Measurements from ENCODE around the gene HLA-DOA.

Gene HLA-DOA

DNA sequence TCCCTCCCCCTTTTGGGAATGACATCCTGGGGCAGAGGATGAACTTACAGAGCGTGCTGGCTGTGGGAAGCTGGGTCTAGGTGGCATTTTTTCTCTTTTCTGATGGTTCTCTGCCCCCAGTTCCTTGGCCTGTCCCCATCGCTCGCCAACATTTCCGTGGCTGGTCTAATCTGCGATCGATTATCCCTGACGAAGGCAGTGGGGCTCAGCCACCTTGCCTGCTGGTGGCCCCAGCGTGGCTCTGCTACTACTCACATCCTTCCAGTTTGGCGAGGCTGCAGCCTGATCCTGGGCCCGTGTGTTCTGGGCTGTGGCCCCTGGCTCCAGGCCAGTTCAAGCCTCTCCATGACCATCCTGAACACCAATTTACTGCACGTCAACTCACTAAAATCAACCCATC lies 6.4 kb upstream of the HLA-DOA start:
- DNase-seq = no peak

GRCh38 chr6:33014841-33015634 lies 5.6 kb upstream of the HLA-DOA start:
- DNase-seq = peak; percentile 68

DNA sequence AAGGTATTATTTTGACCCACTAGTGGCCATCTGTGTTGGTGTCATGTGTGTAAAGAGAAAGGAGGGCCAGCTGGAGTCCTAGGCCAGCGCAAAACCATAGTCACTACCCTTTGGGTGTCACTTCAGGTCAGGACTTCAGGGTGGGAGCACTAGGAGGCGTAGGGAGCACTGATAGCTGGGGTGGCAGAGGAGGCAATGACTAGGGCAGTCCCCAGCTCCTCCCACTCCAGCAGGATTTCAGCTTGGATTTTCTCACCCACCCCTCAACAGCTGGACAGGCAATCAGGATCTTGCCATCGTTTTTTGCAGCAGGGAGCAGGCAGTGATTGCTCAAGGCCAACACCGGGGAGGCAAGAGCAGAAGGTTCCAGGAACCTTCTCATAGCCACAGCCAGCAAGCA lies 4.2 kb upstream of the HLA-DOA start:
- DNase-seq = no peak

GRCh38 chr6:33010356-33010755 lies 965 bp upstream of the HLA-DOA start:
- DNase-seq = no peak

GRCh38 chr6:33007831-33008400 lies 1.5 kb downstream of the HLA-DOA start:
- DNase-seq = no peak

- no peak for DNase-seq
These were observed 4.5 kb downstream of the HLA-DOA start for GRCh38 chr6:33004940-33005339.

GRCh38 chr6:33001685-33002084 lies 7.7 kb downstream of the HLA-DOA start:
- no peak for DNase-seq

DNA sequence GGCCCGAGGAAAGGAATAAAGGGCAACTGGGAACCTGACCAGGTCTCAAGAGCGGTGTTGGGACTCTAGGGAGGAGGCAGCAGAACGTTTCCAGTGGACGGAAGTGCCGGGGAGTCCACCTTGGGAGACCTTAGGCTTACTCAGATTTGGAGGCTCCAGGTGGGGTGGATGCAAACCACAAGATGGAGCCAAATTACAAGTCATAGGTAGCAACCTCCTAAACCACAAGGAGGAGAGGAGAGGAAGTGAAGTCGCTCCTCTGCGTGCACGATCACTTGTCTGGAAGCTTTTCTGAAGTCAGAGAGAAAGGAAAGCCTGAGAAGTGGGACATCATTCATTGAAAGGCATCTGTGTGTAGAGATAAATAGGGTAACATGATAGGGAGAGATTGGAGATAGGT lies 9.3 kb downstream of the HLA-DOA start:
- DNase-seq = no peak

GRCh38 chr6:32995448-32995847 lies 13.9 kb downstream of the HLA-DOA start:
- DNase-seq = no peak

DNA sequence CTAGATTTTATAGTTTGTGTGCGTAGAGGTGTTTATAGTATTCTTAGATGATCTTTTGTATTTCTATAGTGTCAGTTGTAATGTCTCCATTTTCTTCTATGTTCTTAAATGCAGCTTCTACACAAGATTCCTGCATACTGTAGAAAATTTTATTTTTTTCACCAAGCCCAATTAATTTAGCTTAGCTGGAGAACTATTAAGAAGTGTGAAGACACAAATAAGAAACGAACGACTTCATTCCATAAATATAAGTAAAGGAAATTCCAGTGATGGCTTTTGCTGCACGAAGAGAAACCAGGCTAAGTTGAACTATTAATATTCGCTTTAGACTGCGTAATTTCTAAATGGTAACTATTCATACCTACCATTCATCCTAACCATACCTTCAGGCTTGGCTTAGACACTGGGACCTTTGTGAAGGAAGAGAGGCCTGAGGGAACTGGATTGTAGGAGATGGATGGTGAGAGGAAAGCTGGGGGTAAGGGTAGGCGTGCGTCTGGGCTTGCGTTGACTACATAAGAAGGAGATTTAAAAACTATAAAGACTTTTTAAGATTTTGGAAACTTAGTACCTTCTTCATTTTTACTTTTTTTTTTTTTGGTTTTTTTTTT lies 15.9 kb downstream of the HLA-DOA start:
- no peak for DNase-seq

GRCh38 chr6:32991972-32992371 lies 17.4 kb downstream of the HLA-DOA start:
- no peak for DNase-seq

DNA sequence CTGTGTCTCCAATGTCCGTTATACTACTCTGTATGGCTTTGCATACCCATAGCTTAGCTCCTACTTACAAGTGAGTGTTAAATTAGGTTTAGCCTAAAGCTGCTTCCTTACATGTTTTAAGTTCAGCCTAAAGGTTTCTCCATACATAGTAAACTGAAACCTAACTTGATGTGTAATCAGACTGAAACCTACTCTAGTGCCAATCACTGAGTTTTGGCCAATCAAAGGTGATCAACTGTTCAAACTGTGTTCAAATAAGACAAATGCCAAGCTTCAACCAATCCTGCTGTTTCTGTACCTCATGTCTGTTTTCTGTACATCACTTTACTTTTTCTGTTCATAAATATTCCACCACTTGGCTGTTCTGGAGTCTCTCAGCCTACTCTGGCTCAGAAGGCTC lies 20.0 kb downstream of the HLA-DOA start:
- no peak for DNase-seq

GRCh38 chr6:32984622-32985389 lies 24.6 kb downstream of the HLA-DOA start:
- peak; percentile 93 for DNase-seq

DNA sequence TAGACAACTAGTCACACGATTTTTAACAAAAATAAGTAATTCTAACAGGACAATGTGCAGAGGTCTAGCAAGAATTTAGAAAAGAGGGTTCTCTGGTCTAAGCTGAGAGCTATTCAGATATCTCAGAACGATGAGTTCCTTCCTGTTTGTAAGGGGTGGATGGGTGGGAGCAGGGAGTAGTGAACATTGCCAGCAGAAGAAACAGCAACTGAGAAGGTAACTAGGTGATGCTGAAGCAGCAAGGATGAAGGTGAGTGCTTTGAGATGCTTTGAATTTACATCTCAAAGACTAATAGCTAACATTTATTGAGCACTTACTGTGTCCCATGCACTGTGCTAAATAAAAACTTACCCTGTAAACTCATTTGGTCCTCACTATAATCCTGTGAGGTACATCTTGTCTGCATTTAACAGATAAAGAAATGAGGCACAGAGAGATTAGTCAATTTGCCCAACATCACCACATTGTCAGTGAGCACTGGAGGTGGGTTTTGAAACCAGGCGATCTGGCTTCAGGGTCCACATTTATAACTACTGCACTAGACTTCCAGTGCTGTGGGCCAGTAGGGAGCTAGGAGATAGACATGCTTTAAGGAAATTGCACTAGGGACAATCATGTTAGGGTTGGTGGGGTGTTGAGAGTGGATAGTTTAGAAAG lies 25.3 kb downstream of the HLA-DOA start:
- DNase-seq = no peak

DNA sequence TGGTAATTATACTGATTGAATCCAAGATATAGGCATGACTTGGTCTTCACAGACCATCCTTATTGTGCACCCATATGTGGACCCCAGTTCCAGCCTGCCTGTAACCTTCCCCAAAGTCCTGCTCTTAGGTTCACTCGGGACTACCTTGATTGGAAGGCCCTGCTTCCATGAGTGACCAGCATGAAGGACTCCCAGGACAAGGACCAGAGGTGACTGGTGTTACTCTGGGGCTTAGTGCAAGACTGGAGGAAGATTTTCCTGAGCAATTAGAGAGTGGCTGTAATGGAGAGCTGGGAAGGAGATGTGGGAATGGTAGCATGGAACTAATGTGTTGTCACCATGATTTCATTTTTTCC lies 25.9 kb downstream of the HLA-DOA start:
- no peak for DNase-seq

DNA sequence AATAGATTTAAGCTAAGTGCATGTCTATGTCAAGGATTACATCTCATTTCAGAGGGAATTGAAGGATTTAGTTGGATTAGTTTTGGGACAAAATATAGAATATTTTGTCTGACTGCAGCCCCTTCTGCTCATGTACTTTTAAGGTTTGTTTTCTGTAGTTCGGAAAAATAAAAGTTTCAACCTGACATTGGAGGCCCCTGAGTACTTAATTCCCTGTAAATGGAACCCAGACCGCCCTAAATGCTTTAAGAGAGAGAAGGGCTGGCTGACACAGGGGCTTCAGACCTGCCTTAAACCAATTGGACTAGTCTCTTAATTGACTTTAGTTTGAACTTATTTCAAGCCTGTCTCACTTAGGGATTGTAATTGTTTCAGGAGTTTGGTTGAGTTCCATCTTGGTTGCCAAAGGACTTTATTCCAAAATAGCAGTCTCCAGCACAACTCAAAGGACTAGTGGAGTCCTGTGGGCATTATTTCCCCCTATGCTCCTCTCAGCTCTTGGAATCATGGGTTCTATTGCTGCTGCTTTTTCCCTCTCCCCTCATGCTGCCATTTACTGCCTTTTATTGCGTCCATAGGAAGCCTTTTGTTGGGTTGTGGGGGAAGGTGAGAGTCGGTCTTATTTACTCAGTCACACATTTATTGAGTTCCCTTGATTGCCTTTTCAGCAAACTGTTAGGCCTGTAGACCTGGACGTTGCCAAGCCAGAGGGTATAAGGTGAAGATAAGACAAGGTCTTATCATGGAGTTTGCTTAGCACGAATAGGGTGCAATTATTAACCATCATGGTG lies 26.5 kb downstream of the HLA-DOA start:
- DNase-seq = no peak

- no peak for DNase-seq
These were observed 27.2 kb downstream of the HLA-DOA start for GRCh38 chr6:32982084-32982701.

GRCh38 chr6:32980488-32981038 lies 28.8 kb downstream of the HLA-DOA start:
- DNase-seq = no peak

- no peak for DNase-seq
These were observed 29.5 kb downstream of the HLA-DOA start for GRCh38 chr6:32979720-32980487.

GRCh38 chr6:32977953-32978324 lies 31.5 kb downstream of the HLA-DOA start:
- DNase-seq = no peak

Measured in stimulated activated CD4-positive, alpha-beta T cell treated with anti-CD3 and anti-CD28 coated beads, Interleukin-4, amount 100 ng/mL, for 24 hours (primary cell).